Measurements from ENCODE around the gene DPYD.

Gene DPYD

DNA sequence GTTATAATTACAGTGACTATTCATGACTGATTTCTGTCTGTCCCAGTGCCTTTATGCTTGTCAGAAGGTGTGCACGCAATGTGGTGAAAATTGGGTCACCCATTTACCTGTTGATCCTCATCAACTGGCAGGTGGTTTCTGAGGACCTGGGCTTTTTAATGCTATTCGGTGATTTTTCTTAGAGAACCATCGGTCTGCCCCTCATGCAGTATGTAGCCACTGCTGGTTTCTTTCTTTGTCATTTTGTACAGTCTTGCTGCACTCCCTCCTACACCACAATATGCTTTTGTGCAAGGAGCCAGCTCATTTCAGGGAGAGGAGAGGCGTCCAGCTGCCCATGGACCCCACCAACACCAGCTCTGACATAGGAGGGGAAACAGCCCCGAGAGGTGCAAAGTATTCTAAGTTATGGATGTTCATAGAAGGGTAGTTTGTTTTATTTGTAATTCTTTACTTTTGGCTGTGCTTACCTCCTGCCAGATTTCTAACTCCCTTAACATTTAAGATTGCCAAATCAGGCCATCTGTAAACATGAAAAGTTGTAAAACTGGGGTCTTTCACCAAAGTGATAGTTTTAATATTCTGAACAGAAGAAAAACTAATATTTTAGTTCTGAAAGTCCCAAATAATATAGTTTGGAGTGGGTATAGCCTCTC lies 873.9 kb downstream of the DPYD start:
- no peaks in the 10 kb centered on the region for H3K9me3 Mint-ChIP-seq
- H3K36me3 Mint-ChIP-seq = no peaks in the 10 kb centered on the region
- no peak overlapping the region for H3K4me3 Mint-ChIP-seq
- no peaks in the 10 kb centered on the region for H3K4me1 Mint-ChIP-seq
- ATAC-seq (ENCODE audit: low read depth) (no peak), DNase-seq (ENCODE audit: low spot score in 2 of 2) (no peak)
- peaks cover 3% of the 10 kb centered on the region for H3K27me3 Mint-ChIP-seq
- H3K27ac Mint-ChIP-seq = no peak overlapping the region

DNA sequence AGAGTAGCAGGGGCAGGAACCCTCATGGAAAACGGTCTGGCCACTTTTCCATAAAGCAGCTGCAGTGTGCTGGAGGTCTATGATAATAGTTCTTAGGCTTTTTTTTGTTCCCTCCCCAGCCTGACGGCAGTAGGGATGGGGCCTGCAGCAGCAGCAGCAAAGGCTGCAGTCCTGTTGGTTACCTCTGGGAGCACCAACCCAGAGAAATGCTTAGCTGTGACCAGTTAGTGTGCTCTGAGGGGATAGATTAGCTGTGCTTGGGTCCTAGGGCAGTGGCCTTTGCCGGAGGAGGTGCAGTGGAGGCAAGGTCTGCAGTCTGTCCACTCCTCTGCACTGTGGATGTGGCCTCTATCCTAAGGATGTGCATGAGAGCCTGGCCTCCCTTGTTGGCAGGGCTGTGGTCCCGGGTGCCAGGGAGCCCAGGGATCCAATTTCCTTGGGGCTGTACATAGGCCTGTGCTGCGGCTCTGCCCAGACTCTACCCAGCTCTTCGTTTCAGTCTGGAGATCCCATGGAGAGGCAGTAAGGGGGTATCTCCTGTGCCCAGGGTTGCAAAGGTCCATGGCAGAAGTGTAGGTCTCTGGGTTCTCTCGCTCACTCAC lies 876.6 kb downstream of the DPYD start:
- Mint-ChIP-seq H3K36me3 (no peaks in the 10 kb centered on the region), H3K9me3 (peaks cover 16% of the 10 kb centered on the region), H3K27ac (no peak overlapping the region), H3K4me1 (no peaks in the 10 kb centered on the region), H3K4me3 (no peak overlapping the region), H3K27me3 (peaks cover 3% of the 10 kb centered on the region)
- no peak for DNase-seq (ENCODE audit: low spot score in 2 of 2)
- ATAC-seq (ENCODE audit: low read depth) = no peak

GRCh38 chr1:97042551-97042950 lies 878.3 kb downstream of the DPYD start:
- H3K27me3 Mint-ChIP-seq = no peaks in the 10 kb centered on the region
- H3K9me3 Mint-ChIP-seq = peaks cover 17% of the 10 kb centered on the region
- no peak for ATAC-seq (ENCODE audit: low read depth)
- H3K27ac Mint-ChIP-seq = no peak overlapping the region
- H3K4me3 Mint-ChIP-seq = no peak overlapping the region
- H3K4me1 Mint-ChIP-seq = no peaks in the 10 kb centered on the region
- H3K36me3 Mint-ChIP-seq = no peaks in the 10 kb centered on the region
- DNase-seq (ENCODE audit: low spot score in 2 of 2) = no peak

DNA sequence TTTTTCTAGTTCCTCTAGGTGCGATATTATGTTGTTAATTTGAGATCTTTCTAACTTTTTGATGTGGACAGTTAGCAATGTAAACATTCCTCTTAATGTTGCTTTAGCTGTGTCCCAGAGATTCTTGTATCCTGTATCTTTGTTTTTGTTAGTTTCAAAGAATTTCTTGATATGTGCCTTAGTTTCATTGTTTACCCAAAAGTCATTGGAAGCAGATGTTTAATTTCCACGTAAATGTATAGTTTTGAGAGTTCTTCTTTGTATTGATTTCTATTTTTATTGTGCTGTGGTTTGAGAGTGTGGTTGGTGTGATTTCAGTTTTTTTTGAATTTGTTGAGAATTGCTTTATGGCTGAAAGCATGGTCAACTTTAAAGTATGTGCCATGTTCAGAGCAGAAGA lies 879.8 kb downstream of the DPYD start:
- Mint-ChIP-seq H3K27ac (no peak overlapping the region), H3K27me3 (no peaks in the 10 kb centered on the region), H3K4me1 (no peaks in the 10 kb centered on the region), H3K9me3 (peaks cover 17% of the 10 kb centered on the region), H3K4me3 (no peak overlapping the region), H3K36me3 (no peaks in the 10 kb centered on the region)
- no peak for DNase-seq (ENCODE audit: low spot score in 2 of 2)
- no peak for ATAC-seq (ENCODE audit: low read depth)

GRCh38 chr1:97038410-97038809 lies 882.4 kb downstream of the DPYD start:
- no peak for ATAC-seq (ENCODE audit: low read depth)
- H3K9me3 Mint-ChIP-seq = peaks cover 17% of the 10 kb centered on the region
- no peaks in the 10 kb centered on the region for H3K36me3 Mint-ChIP-seq
- H3K27ac Mint-ChIP-seq = no peak overlapping the region
- DNase-seq (ENCODE audit: low spot score in 2 of 2) = no peak
- H3K4me3 Mint-ChIP-seq = no peak overlapping the region
- H3K27me3 Mint-ChIP-seq = no peaks in the 10 kb centered on the region
- no peaks in the 10 kb centered on the region for H3K4me1 Mint-ChIP-seq

DNA sequence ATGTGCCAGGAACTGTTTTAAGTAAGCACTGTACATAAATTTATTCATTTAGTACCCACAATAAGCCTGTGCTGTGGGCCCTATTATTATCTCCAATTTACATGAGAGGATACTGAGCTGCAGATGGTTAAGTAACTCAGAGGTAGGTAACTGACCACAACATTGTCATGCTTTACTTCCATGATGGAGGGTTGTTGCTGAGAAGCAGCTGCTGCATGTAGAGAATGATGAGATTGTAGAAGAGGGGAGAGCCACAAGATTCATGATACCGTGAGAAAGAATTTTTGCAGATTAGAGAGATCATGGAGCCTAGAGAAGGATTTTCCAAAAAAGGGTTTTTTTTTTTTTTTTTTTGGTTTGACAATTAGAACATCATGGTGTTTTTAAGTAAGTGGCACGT lies 886.2 kb downstream of the DPYD start:
- peaks cover 11% of the 10 kb centered on the region for H3K9me3 Mint-ChIP-seq
- H3K27ac Mint-ChIP-seq = no peak overlapping the region
- DNase-seq (ENCODE audit: low spot score in 2 of 2) = no peak
- ATAC-seq (ENCODE audit: low read depth) = no peak
- no peaks in the 10 kb centered on the region for H3K36me3 Mint-ChIP-seq
- H3K4me1 Mint-ChIP-seq = no peaks in the 10 kb centered on the region
- H3K4me3 Mint-ChIP-seq = no peak overlapping the region
- no peaks in the 10 kb centered on the region for H3K27me3 Mint-ChIP-seq

DNA sequence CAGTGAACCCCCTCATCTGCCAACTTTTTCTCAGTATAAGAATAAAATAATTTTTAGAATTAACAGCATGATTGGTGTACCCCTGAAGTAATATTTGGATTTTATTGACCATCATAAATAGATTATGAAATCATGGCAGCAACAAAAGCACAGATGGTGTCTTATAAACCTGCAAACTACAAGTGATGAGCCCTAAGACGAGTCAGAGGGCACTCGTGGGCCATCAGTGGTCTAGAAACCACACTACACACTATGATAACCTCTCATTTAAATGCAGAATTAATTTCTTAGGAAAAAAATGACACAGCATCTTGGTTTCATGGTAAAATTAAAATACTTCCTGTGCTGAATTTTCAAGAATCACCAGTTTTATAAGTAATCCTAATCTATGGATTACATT lies 886.9 kb downstream of the DPYD start:
- Mint-ChIP-seq H3K9me3 (peaks cover 8% of the 10 kb centered on the region), H3K4me3 (no peak overlapping the region), H3K4me1 (no peaks in the 10 kb centered on the region), H3K27me3 (no peaks in the 10 kb centered on the region), H3K36me3 (no peaks in the 10 kb centered on the region), H3K27ac (no peak overlapping the region)
- ATAC-seq (ENCODE audit: low read depth) (no peak), DNase-seq (ENCODE audit: low spot score in 2 of 2) (no peak)
